GM08714 (cell line): ENCODE data around the gene SVIL.

ENCODE experiments used
- H3K4me3 ChIP-seq: fragments of 200-500 bp; sonication (Bioruptor generic); 2 replicates; pipeline ENCODE4 v1.5.1; 2014; ENCODE audit warnings: mild to moderate bottlenecking, low read length, inconsistent platforms
- ZNF274 ChIP-seq: IDR thresholded peaks from 2 replicates; pipeline ENCODE4 v1.6.1; 2012; ENCODE audit warnings: mild to moderate bottlenecking, low read depth, low read length

Gene SVIL, protein sequence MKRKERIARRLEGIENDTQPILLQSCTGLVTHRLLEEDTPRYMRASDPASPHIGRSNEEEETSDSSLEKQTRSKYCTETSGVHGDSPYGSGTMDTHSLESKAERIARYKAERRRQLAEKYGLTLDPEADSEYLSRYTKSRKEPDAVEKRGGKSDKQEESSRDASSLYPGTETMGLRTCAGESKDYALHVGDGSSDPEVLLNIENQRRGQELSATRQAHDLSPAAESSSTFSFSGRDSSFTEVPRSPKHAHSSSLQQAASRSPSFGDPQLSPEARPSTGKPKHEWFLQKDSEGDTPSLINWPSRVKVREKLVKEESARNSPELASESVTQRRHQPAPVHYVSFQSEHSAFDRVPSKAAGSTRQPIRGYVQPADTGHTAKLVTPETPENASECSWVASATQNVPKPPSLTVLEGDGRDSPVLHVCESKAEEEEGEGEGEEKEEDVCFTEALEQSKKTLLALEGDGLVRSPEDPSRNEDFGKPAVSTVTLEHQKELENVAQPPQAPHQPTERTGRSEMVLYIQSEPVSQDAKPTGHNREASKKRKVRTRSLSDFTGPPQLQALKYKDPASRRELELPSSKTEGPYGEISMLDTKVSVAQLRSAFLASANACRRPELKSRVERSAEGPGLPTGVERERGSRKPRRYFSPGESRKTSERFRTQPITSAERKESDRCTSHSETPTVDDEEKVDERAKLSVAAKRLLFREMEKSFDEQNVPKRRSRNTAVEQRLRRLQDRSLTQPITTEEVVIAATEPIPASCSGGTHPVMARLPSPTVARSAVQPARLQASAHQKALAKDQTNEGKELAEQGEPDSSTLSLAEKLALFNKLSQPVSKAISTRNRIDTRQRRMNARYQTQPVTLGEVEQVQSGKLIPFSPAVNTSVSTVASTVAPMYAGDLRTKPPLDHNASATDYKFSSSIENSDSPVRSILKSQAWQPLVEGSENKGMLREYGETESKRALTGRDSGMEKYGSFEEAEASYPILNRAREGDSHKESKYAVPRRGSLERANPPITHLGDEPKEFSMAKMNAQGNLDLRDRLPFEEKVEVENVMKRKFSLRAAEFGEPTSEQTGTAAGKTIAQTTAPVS (N-terminal part only)

GRCh38 chr10:29634764-29635625, at the start of gene SVIL:
Gene SVIL, minus strand, starts transcription at chr10:29634971. Its CDS starts 79,913 bp downstream, at chr10:29555058.
- H3K4me3 ChIP-seq: no peak within 1 kb of the TSS
- no peak for TF ChIP-seq ZNF274

DNA sequence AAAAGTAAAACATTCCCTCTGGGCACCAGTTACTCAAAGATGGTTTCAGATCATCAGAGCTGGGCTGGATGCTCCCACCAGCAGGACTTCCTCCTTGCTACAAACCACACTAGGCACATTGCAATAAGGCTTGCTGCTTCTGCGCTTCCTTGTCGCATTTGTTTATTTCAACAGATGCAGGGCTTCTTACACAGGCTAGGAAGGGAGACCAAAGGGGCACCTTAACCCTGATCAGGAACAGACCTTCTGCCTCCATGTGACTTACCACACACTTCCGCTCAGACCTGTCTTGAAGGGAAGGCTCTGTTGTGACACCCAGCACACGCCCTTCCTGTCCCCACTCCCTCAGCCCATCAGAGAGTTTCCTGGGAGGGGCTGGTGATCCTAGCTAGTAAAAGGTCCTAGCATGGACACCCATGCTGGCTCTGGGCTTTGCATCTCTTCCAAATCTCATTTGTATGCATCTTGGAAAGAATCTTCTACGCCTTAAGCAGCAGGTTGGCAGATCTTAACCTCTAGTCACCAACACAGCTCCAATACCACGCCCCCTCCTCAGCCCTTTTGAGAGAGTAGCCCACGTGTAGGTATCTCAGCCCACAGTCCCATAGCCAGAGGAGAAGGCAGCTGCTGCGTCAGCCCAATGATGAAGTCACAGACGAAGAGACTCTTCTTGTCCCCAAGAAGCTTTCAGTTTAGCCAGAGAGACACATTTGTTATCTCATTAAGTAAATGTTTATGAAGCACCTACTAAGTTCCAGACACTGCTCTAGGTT, 47.1 kb upstream of the SVIL start:
- no peak for TF ChIP-seq ZNF274
- no peak overlapping the region for H3K4me3 ChIP-seq

GRCh38 chr10:29680091-29680490, 45.3 kb upstream of the SVIL start:
- no peak overlapping the region for H3K4me3 ChIP-seq
- no peak for TF ChIP-seq ZNF274

DNA sequence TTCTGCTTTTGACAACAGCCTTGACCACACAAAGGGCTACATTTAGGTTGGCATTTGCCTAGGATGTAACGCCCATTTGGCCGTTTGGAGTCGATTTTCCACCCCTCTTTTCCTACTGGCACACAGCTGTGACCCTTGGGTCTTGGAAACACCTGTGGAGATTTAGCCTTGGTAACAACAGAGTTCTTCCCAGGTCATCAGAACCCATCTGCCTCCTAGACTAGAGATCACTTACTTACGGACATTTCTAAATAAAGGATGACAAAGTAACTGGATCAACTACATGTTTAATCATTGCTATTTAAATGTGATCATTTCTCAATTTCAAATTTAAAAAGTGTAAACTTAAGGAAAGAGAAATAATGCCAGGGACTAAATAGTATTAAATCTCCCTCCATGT, 42.0 kb upstream of the SVIL start:
- H3K4me3 ChIP-seq: no peak overlapping the region
- no peak for TF ChIP-seq ZNF274

- TF ChIP-seq ZNF274: no peak
Observed at GRCh38 chr10:29675984-29676383, 41.2 kb upstream of the SVIL start.

GRCh38 chr10:29671968-29672367, 37.2 kb upstream of the SVIL start:
- no peak for TF ChIP-seq ZNF274
- H3K4me3 ChIP-seq: no peak overlapping the region

More at GRCh38 chr10:29675984-29676383, 41.2 kb upstream of the SVIL start:
- no peak overlapping the region for H3K4me3 ChIP-seq

- TF ChIP-seq ZNF274: no peak
- H3K4me3 ChIP-seq: no peak overlapping the region
Observed at GRCh38 chr10:29671228-29671780, 36.5 kb upstream of the SVIL start.

DNA sequence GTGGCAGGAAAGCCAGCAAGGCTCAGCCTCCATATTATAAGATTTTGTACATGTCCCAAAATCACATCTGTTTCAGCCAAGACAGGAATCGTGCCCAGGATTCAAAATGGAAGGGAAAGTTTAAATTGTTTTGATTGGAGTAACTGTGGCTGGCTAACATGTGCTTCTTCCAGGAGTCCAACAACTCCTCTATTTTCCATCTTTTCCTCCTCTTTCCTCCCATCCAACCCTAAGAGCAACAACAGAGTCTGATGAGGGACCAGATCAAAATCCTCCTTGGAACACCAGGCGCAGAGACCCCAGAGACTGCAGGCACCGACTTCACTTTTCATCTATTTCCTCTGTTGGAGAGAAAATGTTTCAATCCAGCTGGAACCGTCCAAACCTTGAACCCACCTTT, 36.0 kb upstream of the SVIL start:
- TF ChIP-seq ZNF274: no peak
- no peak overlapping the region for H3K4me3 ChIP-seq

- no peak overlapping the region for H3K4me3 ChIP-seq
- TF ChIP-seq ZNF274: no peak
Observed at GRCh38 chr10:29669149-29669548, 34.4 kb upstream of the SVIL start.

GRCh38 chr10:29668628-29669027, 33.9 kb upstream of the SVIL start:
- no peak for TF ChIP-seq ZNF274
- no peak overlapping the region for H3K4me3 ChIP-seq

GRCh38 chr10:29667191-29667590, 32.4 kb upstream of the SVIL start:
- no peak for TF ChIP-seq ZNF274
- H3K4me3 ChIP-seq: no peak overlapping the region

- no peak for TF ChIP-seq ZNF274
- no peak overlapping the region for H3K4me3 ChIP-seq
Observed at GRCh38 chr10:29666201-29666600, 31.4 kb upstream of the SVIL start.

DNA sequence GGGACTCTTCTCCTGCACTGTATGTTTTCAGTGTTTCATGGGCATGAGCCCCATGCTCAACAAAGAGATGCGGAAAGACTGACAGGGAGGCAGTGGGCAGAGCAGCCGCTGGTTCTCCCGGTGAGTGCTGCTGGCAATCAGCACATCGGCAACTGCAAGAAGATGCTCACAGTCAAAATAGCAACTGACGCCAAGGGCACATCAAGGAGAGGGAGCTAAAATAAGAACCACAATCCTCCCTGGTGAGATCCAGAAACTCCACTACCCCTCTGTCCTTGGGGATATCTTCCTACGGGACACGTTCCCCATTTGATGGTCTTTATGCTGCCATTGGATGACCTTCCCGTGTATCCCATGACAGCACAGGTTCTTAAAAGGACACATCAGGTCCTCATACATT, 28.9 kb upstream of the SVIL start:
- no peak for TF ChIP-seq ZNF274
- no peak overlapping the region for H3K4me3 ChIP-seq
